NCI-H2107 treated with DMSO at 0.1 percent for 48 hours (cell line): Measurements from ENCODE around the gene ALG2.
A peak's percentile ranks its signal among the peaks of the same experiment; 100 is the strongest.
"Not testable (repeated sequence)": the region's sequence is repeated elsewhere in the genome, so short reads cannot be mapped to it uniquely, and the experiment has no call there.

Experiments used
- DNase-seq: peaks from one replicate; lab custom pipeline; 2025; ENCODE audit not compliant: unreplicated experiment; lab: John Stamatoyannopoulos, UW

Gene ALG2

DNA sequence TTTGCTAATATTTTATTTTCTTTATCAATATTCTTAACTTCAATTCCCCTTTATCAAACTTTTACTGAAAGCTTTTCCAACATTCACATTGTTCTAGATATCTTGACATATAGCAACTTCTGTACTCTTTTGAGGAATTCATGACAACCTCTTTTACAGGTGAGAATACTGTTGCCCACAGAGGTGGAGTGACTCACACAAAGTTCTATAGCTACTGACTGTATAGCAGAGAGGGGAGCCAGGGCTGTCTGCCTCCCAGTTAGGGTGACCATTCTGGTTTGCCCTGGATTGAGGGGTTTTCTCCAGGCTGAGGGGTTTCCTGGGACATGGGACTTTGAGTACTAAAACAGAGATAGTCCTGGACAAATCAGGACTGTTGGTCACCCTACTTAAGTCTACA lies 16.6 kb upstream of the ALG2 start:
- DNase-seq: no peak

DNA sequence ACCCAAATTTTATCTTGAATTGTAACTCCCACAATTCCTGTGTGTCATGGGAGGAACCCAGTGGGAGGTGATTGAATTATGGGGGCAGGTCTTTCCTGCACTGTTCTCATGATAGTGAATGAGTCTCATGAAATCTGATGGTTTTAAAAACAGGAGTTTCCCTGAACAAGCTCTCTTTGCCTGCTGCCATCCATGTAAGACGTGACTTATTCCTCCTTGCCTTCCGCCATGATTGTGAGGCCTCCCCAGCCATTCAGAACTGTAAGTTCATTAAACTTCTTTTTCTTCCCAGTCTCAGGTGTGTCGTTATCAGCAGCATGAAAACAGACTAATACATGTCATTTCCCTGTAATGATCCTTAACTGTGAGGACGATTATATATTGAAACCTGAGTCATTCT lies 16.1 kb upstream of the ALG2 start:
- not testable (repeated sequence) for DNase-seq

DNA sequence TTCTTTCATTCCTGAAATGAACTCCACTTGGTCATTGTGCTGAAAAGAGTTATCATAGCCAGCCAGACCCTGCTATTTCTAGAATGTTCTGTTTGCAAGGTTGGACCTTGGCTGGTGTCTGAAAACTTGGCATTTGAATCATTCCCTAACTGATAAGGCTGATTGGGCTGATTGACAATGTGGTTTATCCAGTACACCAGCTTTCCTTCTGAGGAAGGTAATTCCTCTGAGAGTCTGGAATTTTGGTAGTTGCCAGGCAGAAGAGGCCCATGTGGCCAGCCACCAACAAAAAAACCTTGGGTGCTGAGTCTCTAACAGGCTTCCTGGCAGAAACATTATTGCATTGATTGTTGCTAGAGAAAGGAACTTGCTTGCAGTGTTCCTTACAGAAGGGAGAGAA lies 15.6 kb upstream of the ALG2 start:
- DNase-seq: no peak

DNA sequence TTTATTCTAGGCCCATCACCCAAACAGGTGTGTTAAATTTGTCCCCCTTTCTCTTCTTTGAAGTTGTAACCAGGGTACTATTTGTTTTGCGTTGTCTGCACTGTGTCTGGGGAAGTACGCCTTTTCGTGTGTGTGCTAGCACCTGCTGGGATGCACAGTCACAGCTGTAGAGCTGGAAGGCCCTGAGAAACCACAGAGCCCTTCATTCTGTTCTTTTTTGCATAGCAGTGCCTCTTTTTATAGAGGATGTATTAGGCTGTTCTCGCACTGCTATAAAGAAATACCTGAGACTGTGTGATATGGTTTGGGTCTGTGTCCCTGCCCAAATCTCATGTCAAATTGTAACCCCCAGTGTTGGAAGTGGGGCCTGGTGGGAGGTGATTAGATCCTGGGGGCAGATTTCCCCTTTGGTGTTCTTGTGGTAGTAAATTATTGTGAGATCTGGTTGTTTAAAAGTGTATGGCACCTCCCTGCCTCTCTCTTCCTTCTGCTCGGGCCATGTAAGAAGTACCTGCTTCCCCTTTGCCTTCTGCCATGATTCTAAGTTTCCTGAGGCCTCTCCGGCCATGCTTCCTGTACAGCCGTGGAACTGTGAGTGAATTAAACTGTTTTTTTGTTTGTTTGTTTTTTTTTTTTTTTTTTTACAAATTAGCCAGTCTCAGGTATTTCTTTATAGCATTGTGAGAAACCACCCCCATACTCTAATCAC lies 14.3 kb upstream of the ALG2 start:
- DNase-seq: peak; percentile 42

DNA sequence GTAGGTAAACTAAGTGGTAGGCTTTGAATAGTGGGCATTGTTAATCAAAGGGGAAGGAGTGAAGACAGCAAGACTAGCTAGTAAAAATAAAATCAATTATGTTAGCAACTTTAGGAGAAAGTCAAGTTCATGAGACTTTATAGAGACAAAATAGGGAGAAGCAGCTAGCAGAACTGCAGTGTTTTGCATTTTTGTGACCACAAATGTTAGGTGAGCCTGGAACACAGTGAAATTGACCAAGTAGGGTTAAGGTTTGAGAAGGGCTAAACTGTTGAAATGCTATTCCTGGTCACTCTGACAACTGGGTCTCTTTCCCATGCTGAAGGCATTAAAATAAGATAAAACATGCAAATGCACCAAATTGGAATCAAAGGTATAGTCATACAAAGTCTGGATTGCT lies 13.3 kb upstream of the ALG2 start:
- no peak for DNase-seq

DNA sequence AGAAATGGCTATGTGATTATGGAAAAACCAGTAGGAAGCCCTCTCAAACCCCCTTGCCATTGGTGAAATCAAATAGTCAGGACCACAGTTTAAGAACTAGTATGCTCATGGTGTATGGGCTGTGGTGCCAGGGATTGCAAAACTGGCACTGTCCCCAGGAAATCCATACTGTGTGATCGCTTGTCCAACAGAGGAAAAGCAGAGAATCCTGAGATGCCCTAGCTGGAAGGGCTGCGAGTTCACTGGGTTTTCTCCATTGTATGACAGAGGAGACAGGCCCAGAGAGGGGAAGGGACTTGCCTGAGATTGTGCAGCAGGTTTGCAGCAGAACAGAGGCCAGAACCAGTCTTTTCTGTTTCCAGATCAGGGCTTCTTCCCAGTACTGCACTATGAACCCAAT lies 12.9 kb upstream of the ALG2 start:
- DNase-seq: no peak

DNA sequence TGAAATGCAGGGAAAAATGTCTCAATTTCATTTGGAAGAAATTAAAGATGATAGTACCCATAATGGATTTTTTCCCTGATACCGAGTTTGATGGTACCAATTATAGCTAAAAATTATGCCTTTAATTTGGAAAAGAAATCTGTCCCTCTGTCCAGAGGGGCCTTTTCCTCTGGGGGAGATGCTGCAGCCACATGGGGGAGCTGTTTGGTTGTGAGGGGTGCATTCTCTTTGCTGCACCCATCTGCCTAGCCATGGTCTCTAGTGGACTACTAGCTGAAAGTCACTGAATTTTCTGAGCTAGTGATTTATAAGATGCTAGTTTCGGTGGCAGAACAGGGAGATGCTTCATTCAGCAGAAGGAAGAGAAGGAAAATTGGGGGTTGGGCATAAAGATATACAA lies 10.0 kb upstream of the ALG2 start:
- no peak for DNase-seq

DNA sequence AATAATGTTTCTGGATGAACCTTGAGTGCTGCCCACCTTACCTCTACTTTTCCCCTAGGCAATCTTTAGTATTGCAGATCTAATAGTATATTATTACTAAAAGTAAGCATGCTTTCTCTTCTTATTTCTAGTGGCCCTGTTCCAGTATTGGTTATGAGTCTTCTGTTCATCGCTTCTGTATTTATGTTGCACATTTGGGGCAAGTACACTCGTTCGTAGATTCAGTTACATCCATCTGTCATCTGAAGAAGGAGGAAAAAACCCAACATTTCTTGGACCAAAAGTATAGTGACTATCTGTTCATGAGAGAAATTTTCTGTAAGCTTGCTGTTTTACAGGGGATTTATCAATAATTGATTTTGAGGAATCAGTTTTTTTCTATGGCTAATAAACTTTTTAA lies 8.5 kb upstream of the ALG2 start:
- no peak for DNase-seq

DNA sequence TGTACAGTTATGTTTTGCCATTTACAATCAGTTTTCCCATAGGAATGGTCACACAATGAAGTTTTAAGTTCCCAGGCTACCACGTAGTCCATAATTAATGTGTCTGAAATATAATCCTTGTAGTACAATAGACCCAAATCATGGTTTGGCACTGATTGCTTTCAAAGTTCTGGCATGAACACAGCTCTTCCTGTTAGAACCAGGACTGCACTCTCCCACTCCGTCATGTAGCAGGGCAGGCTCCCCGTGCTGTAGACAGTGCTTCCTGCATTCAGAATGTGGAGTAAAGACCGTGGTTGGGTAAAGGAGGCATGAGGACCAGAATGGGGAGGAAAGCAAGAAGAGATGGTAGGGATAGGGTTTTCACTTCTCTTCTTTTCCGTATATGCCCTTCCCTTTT lies 4.3 kb upstream of the ALG2 start:
- DNase-seq: no peak

DNA sequence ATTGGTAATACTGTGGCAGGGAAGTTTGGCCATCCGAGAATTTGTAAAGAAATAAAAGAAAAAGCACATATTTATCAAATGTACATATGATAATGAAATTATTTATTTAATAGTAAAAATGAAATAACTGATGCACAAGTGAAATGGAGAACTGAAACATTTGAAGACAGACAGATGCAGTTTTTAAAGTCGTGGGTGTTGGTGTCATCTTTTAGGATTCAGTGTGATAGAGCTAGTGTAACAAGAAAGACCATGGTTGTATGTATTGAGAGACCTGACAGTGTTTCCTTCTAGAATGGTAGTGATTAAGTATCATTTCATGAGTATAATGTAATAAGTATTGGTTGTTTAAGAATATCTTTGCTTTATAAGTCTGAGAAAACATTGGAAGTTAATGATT lies 2.7 kb upstream of the ALG2 start:
- DNase-seq: no peak

DNA sequence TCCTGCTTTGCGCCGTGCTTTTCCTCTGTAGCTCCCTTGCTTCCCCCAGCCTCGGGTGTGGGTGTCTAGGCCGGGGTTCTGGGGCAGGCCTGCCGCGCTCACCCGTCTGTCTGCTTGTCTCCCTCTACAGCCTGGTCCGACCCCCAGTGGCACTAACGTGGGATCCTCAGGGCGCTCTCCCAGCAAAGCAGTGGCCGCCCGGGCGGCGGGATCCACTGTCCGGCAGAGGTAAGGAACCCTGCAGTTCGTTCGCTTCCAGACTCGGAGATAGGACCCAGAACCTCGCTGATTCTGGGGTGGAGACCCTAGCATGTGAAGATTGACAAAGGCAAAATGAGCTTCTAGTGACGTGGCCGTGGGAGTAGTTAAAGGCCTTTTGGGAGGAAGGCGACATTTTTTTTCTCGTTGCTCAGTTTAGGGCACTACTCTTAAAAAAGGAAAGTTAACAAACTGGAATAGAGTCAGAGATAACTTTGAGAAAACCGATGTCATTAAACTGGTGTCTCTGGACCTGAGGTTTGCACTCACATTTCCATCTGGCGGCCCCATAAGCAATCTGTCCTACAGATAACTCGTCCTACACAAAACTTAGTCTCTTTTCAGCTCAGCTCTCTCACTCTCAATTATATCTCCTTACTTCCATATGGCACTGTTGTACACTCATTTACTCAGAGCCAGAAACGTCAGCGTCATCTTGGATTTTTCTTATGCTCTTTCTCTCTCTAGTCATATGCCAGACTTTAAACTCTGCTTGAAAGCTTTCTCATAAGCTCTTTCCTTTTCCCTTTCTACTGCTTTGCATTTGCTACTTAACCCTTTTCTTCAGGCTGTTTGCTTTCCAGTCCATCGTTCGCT lies 901 bp upstream of the ALG2 start:
- no peak for DNase-seq

DNA sequence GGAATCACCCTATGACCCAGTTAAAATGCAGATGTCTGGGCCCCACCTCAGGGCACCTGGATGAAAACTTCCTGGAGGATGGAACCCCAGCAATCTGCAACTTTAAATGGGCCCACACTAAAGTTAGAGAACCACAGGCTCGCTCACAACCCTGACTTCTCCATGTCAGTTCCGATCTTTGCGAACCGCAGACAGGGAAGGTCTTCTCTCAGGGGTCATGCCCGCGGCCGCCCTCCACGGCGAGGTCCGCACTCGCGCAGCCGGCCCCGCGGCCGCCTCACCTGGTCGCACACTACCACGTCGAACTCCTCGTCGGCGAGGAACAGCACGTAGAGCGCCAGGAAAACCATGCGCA lies 499 bp downstream of the ALG2 start:
- DNase-seq: no peak

DNA sequence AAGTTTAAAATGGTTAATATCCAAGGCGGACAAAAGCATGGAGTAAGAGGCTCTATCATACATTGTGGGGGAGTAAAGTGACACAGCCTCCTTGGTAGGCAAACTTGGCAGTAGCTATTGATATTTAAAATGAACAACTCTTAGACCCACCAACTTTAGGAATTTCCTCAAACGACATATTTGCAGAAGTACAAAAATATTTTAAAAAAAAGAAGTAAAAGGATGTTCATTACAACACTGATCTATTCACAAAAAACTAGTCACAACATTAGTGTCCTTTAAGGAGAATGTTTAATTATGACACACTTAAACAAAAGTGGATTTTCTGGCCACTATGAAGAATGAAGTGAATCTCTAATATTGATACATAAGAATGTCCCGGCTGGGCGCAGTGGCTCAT lies 1.7 kb downstream of the ALG2 start:
- no peak for DNase-seq

DNA sequence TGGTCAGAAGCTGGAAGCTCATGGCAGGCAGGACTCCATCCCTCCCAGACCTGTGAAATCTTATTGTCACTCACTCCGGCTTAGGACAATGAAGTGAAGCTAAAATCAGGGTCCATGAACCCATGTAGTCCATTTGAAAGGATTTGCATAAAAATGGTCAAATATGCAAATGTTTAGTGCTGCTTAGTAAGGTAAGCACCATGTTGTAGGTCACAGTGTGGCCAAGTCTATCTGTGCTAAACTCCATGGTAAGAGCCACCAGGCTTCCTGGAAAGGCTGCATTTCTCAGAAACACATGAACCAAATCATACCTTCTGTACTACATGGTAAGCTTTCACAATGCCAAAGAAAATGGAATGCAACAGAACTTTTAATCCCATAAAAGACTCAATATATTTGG lies 5.7 kb downstream of the ALG2 start:
- no peak for DNase-seq

DNA sequence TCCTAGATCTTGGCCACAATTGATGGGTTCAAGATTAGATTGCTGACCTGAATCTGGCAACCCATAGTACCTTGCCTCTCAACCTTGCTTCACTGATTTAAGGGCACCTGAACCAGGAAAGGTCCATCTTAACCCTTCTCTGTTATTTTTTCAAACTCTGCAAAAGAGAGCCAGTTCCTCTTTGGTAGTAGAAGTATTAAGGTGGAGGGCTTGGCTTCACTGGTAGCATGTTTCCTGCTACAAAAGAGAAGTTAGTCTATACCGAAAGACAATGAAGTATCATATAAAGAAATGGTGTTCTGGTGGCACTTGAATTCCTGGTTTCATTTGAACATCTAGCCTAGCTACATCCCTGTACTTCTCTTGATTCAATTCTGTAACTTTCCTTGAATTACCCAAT lies 8.5 kb downstream of the ALG2 start:
- no peak for DNase-seq

DNA sequence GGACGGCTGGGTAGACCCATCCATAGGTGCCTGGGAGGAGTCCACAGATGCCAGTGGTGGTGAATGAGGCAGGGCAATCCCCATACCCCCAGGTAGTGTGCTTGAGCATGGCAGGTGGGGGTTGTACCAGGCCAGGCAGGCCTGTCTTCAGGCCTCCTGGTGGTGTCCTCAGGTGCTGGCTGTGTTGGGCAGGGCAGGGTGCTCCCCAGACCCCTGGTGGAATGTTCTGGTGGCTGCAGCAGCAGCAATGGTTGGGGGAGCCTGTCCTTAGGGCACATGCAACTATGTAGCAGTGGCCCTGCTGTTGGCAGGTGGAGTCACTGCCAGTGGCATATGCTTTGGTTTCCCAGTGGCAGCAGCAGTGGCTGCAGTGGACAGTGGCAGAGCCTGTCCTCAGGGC lies 10.0 kb downstream of the ALG2 start:
- no peak for DNase-seq

DNA sequence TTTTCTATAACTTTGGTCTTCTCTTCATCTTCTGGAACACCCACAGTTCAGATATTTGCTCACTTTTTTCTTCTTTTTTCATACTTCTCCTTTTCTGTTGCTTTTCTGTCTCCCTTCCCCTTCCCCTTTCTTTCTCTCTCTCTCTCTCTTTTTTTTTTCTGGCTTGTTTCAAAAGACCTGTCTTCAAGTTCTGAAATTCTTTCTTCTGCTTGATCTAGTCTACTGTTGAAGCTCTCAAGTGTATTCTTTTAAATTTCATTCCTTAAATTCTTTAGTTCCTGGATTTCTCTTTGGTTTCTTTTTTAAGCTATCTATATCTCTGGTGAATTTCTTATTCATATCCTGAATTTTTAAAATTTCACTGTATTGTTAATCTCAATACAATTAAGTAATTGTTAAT lies 11.2 kb downstream of the ALG2 start:
- DNase-seq: no peak

DNA sequence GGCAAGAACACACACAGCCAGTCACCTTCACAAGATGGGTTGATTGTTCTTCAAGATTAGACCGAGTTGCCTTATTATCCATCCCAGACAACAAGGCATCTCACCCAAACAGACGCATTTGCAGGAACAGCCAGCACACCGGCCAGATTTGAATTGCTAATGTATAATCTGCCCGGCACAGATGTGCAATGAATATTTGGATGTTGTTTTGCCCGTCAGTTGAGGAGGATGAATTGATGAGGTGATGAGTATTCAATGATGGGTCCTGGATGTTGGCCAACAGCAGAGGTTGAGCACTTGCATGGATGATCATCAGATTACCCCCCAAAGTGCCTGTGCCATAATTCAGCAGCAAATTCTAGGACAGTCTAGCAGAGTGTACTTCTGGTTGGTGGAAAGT lies 20.1 kb downstream of the ALG2 start:
- DNase-seq: no peak

DNA sequence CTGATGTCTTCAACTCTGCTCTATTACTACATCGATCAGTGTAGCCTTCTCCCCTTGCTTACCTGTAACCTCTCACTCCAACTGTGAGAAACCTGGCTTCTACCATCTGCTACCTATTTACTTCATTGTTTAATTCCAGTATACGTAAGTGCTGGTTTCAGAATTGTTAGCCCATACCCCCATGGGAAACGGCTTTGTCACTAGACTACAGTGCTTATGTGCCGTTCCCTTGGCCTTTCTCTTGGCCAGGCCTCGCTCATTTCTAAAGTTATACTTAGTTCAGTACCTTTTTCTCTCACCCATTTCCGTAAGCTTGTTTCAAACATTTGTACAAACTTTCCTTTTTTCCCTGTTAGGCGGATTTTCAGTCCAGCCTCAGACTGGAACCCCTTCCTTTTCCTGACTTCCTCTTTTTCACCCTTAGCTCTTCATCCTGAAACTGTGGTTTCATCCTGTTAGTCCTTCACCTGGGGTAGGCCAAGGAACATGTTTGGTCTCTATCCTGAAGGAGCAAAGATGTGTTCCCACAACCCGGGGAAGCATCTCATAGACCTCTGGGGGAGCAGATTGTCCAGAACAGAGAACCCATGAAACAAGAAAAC lies 21.7 kb downstream of the ALG2 start:
- DNase-seq: peak; percentile 89

DNA sequence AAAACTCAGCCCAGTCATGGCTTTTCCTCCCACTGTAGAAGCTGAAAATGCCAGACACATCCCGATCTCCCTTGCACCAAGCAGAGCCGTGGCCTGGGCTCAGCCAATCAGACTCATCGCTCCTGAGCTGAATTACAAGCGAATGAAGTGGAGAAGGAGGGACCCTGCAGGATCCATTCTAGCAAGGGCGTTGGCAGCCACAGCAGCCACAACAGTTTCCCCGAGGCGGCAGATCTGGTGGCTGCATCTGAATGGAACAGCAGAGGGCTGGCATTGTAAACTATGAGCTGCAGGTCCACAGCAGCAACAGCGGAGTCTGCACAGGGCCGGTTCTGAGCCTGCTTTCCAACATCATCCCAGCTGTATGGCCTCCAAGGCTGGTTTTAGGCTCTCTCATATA lies 23.8 kb downstream of the ALG2 start:
- DNase-seq: peak; percentile 50

DNA sequence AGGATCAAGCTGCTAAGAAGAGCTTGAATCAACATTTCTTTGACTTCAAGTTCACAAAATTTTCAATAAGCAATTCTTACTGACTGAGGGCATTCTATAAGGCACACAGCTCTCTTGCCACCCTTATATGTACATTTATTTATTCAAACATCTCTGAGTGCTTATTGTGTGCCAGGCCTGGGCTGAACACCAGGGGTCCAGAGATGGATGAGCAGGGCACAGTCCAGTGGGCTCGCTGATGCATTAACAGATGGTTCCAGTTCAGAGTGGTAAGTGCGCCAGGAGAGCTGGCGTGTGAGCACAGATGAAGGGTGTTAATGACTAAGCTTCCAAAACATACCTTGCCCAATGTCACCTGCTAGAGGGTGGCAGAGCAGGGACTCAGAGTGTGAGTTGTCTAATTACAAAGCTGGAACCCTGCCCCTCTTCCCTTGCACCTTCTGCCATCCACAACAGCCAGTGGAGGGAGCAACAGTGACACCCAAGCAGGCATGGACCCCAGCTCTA lies 24.6 kb downstream of the ALG2 start:
- peak; percentile 4 for DNase-seq

DNA sequence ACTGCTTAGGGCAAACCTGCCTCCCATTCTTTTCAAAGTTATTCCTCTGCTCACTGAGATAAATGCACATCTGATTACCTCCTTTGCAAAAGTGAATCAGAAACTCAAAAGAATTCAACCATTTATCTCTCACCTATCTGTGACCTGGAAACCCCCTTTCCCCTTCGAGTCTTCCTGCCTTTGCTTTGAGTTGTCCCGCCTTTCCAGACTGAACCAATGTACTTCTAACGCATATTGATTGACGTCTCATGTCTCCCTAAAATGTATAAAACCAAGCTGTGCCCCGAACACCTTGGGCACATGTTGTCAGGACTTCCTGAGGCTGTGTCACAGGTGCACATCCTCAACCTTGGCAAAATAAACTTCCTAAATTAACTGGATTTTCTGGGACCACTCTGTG lies 25.3 kb downstream of the ALG2 start:
- DNase-seq: not testable (repeated sequence)
